OCI-LY3 (cell line): Measurements from ENCODE around the gene ERC1.

ENCODE experiments used
- H2AFZ ChIP-seq: fragments of 200-600, 300-600 bp; shearing (Covaris generic); 2 replicates; pipeline ENCODE4 v1.6.0; 2014; ENCODE audit warnings: antibody characterized with exemption, low read depth, low read length
- H3K27ac ChIP-seq: fragments of 200-600, 300-600 bp; sonication (generic); 2 replicates; pipeline ENCODE4 v1.5.1; 2014; ENCODE audit warnings: mild to moderate bottlenecking, low read length, moderate library complexity, mixed read lengths
- H3K27me3 ChIP-seq: fragments of 200-600, 300-600 bp; sonication (generic); 2 replicates; pipeline ENCODE4 v1.6.1; 2014; ENCODE audit warnings: low read depth, low read length, mixed read lengths
- H3K36me3 ChIP-seq: fragments of 200-600, 300-600 bp; sonication (generic); replicated peaks from 2 replicates; pipeline ENCODE3; 2014; ENCODE audit warnings: low read depth, low read length, mixed read lengths
- H3K4me1 ChIP-seq: fragments of 300-600, 200-600 bp; sonication (generic); 2 replicates; pipeline ENCODE4 v1.6.1; 2014; ENCODE audit warnings: low read length, mixed read lengths
- H3K4me2 ChIP-seq: fragments of 200-600, 300-600 bp; sonication (generic); 2 replicates; pipeline ENCODE4 v1.6.1; 2014; ENCODE audit warnings: low read length, mixed read lengths
- H3K4me3 ChIP-seq: fragments of 300-600, 200-600 bp; sonication (generic); 2 replicates; pipeline ENCODE4 v1.5.1; 2014; ENCODE audit warnings: antibody characterized with exemption, mild to moderate bottlenecking, low read length, moderate library complexity
- H3K79me2 ChIP-seq: fragments of 300-600, 200-600 bp; shearing (Covaris generic); 2 replicates; pipeline ENCODE4 v1.6.1; 2014; ENCODE audit warnings: mild to moderate bottlenecking, low read length, mixed read lengths
- H3K9ac ChIP-seq: fragments of 300-600, 200-600 bp; shearing (Covaris generic); 2 replicates; pipeline ENCODE4 v1.6.0; 2014; ENCODE audit warnings: mild to moderate bottlenecking, low read length, moderate library complexity
- H3K9me3 ChIP-seq: fragments of 200-600, 300-600 bp; shearing (Covaris generic); 2 replicates; pipeline ENCODE4 v1.6.1; 2014; ENCODE audit warnings: low read length, mixed read lengths; ENCODE audit not compliant: insufficient read depth
- H4K20me1 ChIP-seq: fragments of 200-600, 300-600 bp; sonication (generic); 2 replicates; pipeline ENCODE4 v1.6.1; 2016; ENCODE audit warnings: low read length, mixed read lengths; ENCODE audit not compliant: insufficient read depth
- EZH2phosphoT487 ChIP-seq: fragments of 200-600 bp; shearing (Covaris generic); IDR thresholded peaks from 2 replicates; pipeline ENCODE4 v1.6.1; 2018; ENCODE audit warnings: antibody characterized with exemption, mixed run types, low read depth
- TF ChIP-seq, protein P1 (sequence below): fragments of 200-600, 300-600 bp; sonication (generic); IDR thresholded peaks from 2 replicates; pipeline ENCODE4 v1.5.1; 2014; ENCODE audit warnings: antibody characterized with exemption, low read length, low read depth

Gene ERC1

DNA sequence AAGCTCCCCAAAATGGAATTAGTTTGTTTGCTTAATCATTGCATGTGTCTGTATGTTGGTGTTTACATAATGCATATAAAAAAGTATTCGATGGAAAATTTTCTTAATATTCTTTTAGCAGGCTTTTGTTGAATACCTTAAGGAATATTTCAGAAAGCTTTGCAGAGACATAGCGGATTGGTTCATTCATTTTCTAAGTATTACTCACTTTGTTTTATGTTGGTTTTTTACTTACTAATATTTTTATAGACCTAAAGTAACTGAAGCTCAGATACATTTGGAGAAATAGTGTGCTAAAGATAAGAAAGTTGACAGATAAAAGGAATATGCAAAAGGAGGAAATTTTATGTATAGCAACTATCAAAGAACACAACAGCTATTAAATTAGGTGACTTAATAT lies 191.0 kb downstream of the ERC1 start:
- Histone ChIP-seq H3K36me3 (peaks cover 7% of the 10 kb centered on the region), H3K79me2 (no peaks in the 10 kb centered on the region), H3K9ac (no peak overlapping the region), H3K4me2 (no peak overlapping the region), H2AFZ (no peak overlapping the region), H3K4me1 (peaks cover 16% of the 10 kb centered on the region), H3K9me3 (no peaks in the 10 kb centered on the region), H3K27ac (no peak overlapping the region), H3K27me3 (no peaks in the 10 kb centered on the region), H4K20me1 (no peaks in the 10 kb centered on the region), H3K4me3 (no peak overlapping the region)
- TF ChIP-seq EZH2phosphoT487, result no peak
- TF ChIP-seq, protein P1, sequence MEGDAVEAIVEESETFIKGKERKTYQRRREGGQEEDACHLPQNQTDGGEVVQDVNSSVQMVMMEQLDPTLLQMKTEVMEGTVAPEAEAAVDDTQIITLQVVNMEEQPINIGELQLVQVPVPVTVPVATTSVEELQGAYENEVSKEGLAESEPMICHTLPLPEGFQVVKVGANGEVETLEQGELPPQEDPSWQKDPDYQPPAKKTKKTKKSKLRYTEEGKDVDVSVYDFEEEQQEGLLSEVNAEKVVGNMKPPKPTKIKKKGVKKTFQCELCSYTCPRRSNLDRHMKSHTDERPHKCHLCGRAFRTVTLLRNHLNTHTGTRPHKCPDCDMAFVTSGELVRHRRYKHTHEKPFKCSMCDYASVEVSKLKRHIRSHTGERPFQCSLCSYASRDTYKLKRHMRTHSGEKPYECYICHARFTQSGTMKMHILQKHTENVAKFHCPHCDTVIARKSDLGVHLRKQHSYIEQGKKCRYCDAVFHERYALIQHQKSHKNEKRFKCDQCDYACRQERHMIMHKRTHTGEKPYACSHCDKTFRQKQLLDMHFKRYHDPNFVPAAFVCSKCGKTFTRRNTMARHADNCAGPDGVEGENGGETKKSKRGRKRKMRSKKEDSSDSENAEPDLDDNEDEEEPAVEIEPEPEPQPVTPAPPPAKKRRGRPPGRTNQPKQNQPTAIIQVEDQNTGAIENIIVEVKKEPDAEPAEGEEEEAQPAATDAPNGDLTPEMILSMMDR, result no peak

DNA sequence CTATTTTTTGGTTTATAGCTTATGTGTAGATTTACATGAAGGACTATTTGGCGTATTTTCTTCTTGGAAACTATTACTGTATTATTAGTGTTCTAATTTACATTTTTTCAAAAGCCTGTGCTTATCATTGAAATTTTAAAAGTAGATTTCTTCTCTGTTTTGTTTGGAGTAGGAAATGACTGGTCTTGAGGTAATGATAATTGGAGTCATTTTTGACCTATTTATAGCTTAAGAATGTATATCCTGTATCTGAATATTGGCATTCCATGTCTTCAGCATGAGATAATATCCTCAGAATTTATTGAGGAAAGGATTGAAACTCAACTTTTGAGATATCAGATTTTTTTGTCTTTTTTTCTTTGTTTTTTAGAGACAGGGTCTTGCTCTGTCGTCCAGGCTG lies 193.4 kb downstream of the ERC1 start:
- Histone ChIP-seq H3K4me1 (peaks cover 16% of the 10 kb centered on the region), H3K27ac (no peak overlapping the region), H4K20me1 (no peaks in the 10 kb centered on the region), H3K27me3 (no peaks in the 10 kb centered on the region), H3K9me3 (no peaks in the 10 kb centered on the region), H3K4me3 (no peak overlapping the region), H3K79me2 (no peaks in the 10 kb centered on the region), H3K36me3 (peaks cover 9% of the 10 kb centered on the region), H3K9ac (no peak overlapping the region), H3K4me2 (no peak overlapping the region), H2AFZ (no peak overlapping the region)
- no peak for TF ChIP-seq EZH2phosphoT487
- TF ChIP-seq, protein P1, result no peak

DNA sequence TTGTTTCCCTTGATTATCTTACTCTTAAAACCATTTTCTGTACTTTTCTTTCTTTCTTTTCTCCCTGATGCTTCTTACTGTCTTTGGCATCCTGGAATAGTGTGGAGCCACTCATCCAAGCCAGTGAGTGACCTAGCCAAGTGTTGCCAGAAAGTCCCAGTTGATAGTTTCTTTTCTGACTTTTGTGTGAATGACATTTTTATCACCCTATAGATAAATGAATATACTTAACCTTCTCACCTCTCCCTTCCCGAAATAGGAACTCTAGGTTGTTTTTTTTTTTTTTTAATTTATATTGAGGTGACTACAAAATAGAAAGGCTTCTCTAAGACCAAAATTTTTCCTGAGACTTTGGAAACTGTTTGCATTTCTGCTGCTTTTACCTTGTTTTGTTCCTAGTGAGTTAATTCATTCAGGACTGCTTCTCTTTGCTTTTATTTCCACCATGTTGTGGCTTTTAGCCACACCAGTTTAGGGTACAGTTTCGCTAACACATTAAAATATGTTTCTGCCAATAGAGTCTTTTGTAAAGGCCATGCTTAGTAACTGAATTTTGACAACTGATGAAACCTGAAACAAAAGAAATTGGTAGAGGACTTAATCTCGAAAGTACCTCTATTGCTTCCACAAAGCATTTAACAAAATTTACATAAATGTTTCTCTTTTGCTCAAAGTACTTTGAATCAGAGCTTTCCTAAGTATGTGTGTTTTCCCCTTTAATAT lies 194.6 kb downstream of the ERC1 start:
- Histone ChIP-seq H2AFZ (no peak overlapping the region), H4K20me1 (no peaks in the 10 kb centered on the region), H3K27ac (peak overlapping the region; percentile 19), H3K27me3 (no peaks in the 10 kb centered on the region), H3K4me1 (peaks cover 16% of the 10 kb centered on the region), H3K9ac (no peak overlapping the region), H3K4me2 (peak overlapping the region; percentile 71), H3K4me3 (peak overlapping the region; percentile 29), H3K79me2 (no peaks in the 10 kb centered on the region), H3K36me3 (peaks cover 9% of the 10 kb centered on the region), H3K9me3 (no peaks in the 10 kb centered on the region)
- TF ChIP-seq EZH2phosphoT487, result no peak
- TF ChIP-seq, protein P1, result no peak

DNA sequence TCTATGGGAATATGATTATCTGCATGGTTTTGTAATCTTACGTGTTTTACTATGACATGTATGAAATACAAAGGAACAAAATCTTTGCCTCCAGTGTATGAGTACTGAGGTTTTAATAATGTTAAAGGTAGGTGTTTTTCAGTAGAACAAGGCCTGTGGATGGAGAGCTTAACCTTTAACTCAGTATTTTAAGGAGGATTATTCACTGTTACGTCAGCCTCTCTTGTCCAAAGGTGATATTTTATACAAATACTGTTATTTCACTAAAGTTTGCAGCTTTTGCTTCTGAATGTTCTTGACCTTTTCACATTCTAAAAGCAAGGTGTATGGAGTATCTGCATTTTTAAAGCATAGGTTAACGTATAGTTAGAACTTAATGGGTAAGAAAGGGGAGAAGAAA lies 195.3 kb downstream of the ERC1 start:
- TF ChIP-seq, protein P1, result no peak
- TF ChIP-seq EZH2phosphoT487, result no peak
- Histone ChIP-seq H3K4me3 (peak overlapping the region; percentile 29), H2AFZ (no peak overlapping the region), H3K9ac (no peak overlapping the region), H3K4me1 (peaks cover 16% of the 10 kb centered on the region), H3K27me3 (no peaks in the 10 kb centered on the region), H3K79me2 (no peaks in the 10 kb centered on the region), H3K36me3 (peaks cover 9% of the 10 kb centered on the region), H3K27ac (peak overlapping the region; percentile 19), H4K20me1 (no peaks in the 10 kb centered on the region), H3K4me2 (peak overlapping the region; percentile 71), H3K9me3 (no peaks in the 10 kb centered on the region)
